Activated T-helper 1 cell treated with anti-CD3 and anti-CD28 coated beads, Interleukin-12 subunit alpha, Interleukin-12 subunit beta, Interleukin-2, Interleukin-4 antibody, amounts not matched to agents 30 ng/mL and 10 ng/mL and 1 ng/mL, durations not matched to agents 14 hours and 24 hours and 36 hours (primary cell): ENCODE measurements around the gene ERP27. TPM values are rescaled to one million over a fixed set of nuclear protein-coding genes. Genes with fewer than 3 reads are reported as not detected.

Experiments
- DNase-seq: peaks from one replicate; pipeline ENCODE4 v3.0.0; 2021; ENCODE audit warnings: low spot score
- H3K27ac Mint-ChIP-seq: one replicate; pipeline ENCODE4 v1.8.0; 2021; ENCODE audit warnings: mild to moderate bottlenecking, mixed read lengths
- H3K27me3 Mint-ChIP-seq: one replicate; pipeline ENCODE4 v1.8.0; 2022; ENCODE audit warnings: mild to moderate bottlenecking, moderate library complexity, mixed read lengths; ENCODE audit not compliant: insufficient read depth
- H3K36me3 Mint-ChIP-seq: one replicate; pipeline ENCODE4 v1.8.0; 2021; ENCODE audit warnings: low read depth, mixed read lengths
- H3K4me1 Mint-ChIP-seq: one replicate; pipeline ENCODE4 v1.8.0; 2021; ENCODE audit warnings: low read depth, mixed read lengths
- H3K4me3 Mint-ChIP-seq: one replicate; pipeline ENCODE4 v1.8.0; 2021; ENCODE audit warnings: mild to moderate bottlenecking, moderate library complexity, mixed read lengths
- H3K9me3 Mint-ChIP-seq: one replicate; pipeline ENCODE4 v1.8.0; 2021; ENCODE audit warnings: mixed read lengths
- intact Hi-C: fragments of 100-400 bp; cut with micrococcal nuclease; formaldehyde crosslinking; loops from one replicate; pipeline ENCODE4 v1.15.1; 2024
- total RNA-seq: library from RNA; stranded (reverse); gene quantifications from 2 replicates; pipeline ENCODE4 v1.2.3, GENCODE V29; 2022

ERP27 gene
- total RNA-seq, 1 donor from 2014 or later = 2.2 TPM

DNA sequence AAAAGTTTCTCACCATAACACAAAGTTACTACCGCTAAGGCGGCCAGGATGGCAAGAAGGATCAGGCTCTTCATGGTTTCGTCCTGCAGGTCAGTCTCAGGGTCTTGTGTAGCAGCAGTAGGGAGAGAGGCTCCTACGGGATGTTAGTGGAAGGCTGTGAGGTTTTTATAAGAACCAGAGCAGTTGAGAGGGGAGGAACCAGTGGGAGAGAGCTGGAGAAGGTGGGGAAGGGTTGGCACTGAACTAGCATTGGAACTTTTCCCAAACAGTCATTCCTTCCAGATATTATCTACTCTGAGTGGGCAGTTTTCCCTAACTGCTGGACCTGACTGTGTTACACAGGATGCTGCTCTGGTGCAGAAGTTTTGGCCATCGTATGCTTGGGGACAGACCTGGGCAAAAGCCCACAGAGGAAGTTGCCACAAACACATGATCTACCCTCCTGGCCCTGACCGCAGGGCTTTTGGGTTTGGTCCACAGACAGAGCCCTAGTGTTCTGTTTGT is 52.6 kb downstream of the ERP27 start, which contains the start of gene MGP:
Gene MGP (minus strand): TSS at position 137 of the 504 bp plus-strand sequence. CDS start 63 bp downstream, at position 74.
- Mint-ChIP-seq H3K4me1 (peaks cover 18% of the 10 kb centered on the region), H3K27me3 (peaks cover 18% of the 10 kb centered on the region), H3K4me3 (no peak within 1 kb of the TSS), H3K9me3 (peaks cover 2% of the 10 kb centered on the region), H3K36me3 (no peaks in the 10 kb centered on the region), H3K27ac (no peak within 1 kb of the TSS)
- intact Hi-C loops = loop anchor here (2.0 kb wide), 1 partner anchor 25 kb away; no protein-coding TSS in a partner anchor
- DNase-seq = no peak

DNA sequence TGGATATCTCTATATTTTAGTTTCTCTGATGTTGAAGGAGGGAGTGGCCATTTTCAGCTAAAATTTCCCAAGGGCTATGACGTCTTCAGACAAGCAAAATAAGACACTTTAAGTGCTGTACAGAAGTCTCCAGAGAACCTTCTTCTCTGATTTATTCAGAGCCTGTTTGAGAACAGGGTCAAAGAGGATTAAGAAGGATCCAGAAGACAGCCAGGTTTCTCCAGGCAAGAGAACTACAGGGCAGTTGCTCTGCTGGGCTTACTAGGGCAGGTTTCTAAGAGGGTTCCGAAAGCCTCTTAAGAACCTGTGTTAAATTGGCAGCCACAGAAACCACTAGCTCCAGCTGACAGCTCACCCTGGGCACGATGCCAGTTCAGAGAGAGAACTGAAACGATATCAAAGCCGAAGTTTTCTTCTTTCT is 53.9 kb downstream of the ERP27 start:
- peaks cover 14% of the 10 kb centered on the region for H3K9me3 Mint-ChIP-seq
- intact Hi-C loops = loop anchor here (2.0 kb wide), 1 partner anchor 26 kb away; no protein-coding TSS in a partner anchor
- H3K27me3 Mint-ChIP-seq = peaks cover 20% of the 10 kb centered on the region
- H3K27ac Mint-ChIP-seq = no peak overlapping the region
- H3K4me3 Mint-ChIP-seq = no peak overlapping the region
- H3K36me3 Mint-ChIP-seq = no peaks in the 10 kb centered on the region
- peaks cover 23% of the 10 kb centered on the region for H3K4me1 Mint-ChIP-seq
- peak; percentile 9 for DNase-seq

- Mint-ChIP-seq H3K27me3 (peaks cover 19% of the 10 kb centered on the region), H3K4me3 (no peak overlapping the region), H3K27ac (no peak overlapping the region), H3K36me3 (no peaks in the 10 kb centered on the region), H3K4me1 (peaks cover 23% of the 10 kb centered on the region), H3K9me3 (peaks cover 16% of the 10 kb centered on the region)
- DNase-seq = no peak
- intact Hi-C loops = loop anchor here (2.0 kb wide), 1 partner anchor 27 kb away; no protein-coding TSS in a partner anchor
These were observed 54.7 kb downstream of the ERP27 start for GRCh38 chr12:14883686-14884085.

DNA sequence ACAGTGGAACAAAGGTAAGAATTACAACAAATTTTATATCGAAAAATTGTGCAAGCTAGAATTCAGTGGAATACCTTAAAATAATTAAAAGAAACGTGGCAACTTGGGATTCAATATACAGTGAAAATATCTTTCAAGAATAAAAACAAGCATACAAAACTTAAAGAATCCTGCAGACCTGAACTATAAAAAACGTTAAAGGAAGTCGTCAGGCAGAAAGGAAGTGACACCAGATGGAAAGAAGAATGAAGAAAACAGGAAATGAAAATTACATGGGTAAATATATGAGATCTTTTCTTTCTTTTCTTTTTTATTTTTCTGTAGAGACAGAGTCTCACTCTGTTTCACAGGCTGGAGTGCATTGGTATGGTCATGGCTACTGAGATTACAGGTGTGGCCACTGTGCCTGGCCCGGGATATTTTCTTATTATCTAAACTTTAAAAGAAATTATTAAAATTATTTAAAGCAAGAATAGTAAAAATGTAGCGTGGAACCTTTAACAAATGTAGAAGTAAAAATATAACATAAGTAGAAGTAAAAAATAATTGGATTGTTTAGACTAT is 57.4 kb downstream of the ERP27 start:
- intact Hi-C loops = no loop called here
- peaks cover 1% of the 10 kb centered on the region for H3K36me3 Mint-ChIP-seq
- H3K9me3 Mint-ChIP-seq = peaks cover 19% of the 10 kb centered on the region
- no peak for DNase-seq
- peaks cover 8% of the 10 kb centered on the region for H3K27me3 Mint-ChIP-seq
- H3K27ac Mint-ChIP-seq = no peak overlapping the region
- H3K4me3 Mint-ChIP-seq = no peak overlapping the region
- peaks cover 23% of the 10 kb centered on the region for H3K4me1 Mint-ChIP-seq

GRCh38 chr12:14879222-14879933 is 59.0 kb downstream of the ERP27 start:
- Mint-ChIP-seq H3K27me3 (peaks cover 3% of the 10 kb centered on the region), H3K9me3 (peaks cover 19% of the 10 kb centered on the region), H3K4me3 (no peak overlapping the region), H3K27ac (no peak overlapping the region), H3K36me3 (peaks cover 1% of the 10 kb centered on the region), H3K4me1 (peaks cover 13% of the 10 kb centered on the region)
- DNase-seq = no peak
- intact Hi-C loops = no loop called here

DNA sequence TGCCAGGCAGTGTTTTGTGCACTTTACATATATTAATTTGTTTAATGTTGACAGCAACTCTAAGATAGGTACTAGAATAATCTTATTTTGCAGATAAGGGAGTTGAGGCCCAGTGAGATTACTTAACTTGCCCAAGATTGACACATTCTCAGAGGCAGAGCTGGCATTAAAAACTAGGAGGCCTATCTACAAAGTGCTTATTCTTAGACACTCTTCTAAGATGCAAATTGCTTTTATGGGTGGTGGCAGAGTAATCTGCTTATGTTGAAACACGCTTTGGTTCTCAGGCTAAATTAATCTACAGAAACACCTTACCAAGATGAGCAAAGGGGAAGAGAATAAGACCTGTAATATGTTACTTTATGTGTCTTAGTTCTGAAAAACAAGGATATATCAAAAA is 59.8 kb downstream of the ERP27 start:
- H3K27ac Mint-ChIP-seq = no peak overlapping the region
- DNase-seq = no peak
- H3K4me1 Mint-ChIP-seq = peaks cover 10% of the 10 kb centered on the region
- H3K9me3 Mint-ChIP-seq = peaks cover 19% of the 10 kb centered on the region
- peaks cover 1% of the 10 kb centered on the region for H3K36me3 Mint-ChIP-seq
- H3K27me3 Mint-ChIP-seq = peaks cover 3% of the 10 kb centered on the region
- intact Hi-C loops = no loop called here
- H3K4me3 Mint-ChIP-seq = no peak overlapping the region

DNA sequence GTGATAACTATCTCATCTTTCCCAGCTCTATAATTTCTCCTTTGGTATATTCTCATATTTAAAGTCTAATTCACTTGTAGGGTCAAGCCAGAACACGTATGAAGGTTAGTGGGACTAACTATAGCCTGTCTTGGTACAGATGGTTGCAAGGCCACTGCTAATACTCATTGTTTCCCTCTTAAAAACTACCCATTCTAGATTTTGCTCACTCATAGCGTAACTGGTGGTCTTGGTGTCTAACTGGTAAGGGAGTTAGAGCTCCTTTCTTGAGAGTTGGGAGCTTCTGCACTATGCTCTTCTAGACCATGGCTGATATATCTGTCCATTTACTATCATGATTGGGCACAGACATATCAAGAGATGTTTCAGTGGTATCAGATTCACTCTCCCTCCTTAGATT is 61.5 kb downstream of the ERP27 start:
- no peak overlapping the region for H3K27ac Mint-ChIP-seq
- no peak for DNase-seq
- intact Hi-C loops = no loop called here
- peaks cover 10% of the 10 kb centered on the region for H3K4me1 Mint-ChIP-seq
- H3K36me3 Mint-ChIP-seq = peaks cover 1% of the 10 kb centered on the region
- H3K27me3 Mint-ChIP-seq = peaks cover 3% of the 10 kb centered on the region
- no peak overlapping the region for H3K4me3 Mint-ChIP-seq
- H3K9me3 Mint-ChIP-seq = peaks cover 19% of the 10 kb centered on the region

DNA sequence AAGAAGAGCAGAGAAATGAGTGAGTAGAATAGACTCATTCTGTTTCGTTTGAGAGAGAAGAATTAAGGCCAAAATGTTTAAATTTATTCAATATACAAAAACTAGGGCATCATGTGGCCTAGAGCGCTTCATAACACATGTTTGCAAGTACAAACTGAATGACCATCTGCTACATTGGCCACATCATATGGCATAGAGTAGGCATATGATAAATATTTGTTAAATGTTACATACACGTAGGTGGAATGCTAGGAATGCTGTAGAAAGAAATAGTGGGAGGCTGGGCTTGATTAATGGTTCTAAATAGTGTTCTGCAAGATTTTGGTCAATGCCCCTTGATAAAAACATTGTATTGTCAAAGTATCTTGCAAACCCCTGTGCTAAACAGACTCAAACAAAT is 63.5 kb downstream of the ERP27 start:
- H3K36me3 Mint-ChIP-seq = peaks cover 1% of the 10 kb centered on the region
- no peak overlapping the region for H3K27ac Mint-ChIP-seq
- no peak for DNase-seq
- peaks cover 3% of the 10 kb centered on the region for H3K27me3 Mint-ChIP-seq
- H3K4me1 Mint-ChIP-seq = no peaks in the 10 kb centered on the region
- intact Hi-C loops = no loop called here
- H3K9me3 Mint-ChIP-seq = peaks cover 8% of the 10 kb centered on the region
- H3K4me3 Mint-ChIP-seq = no peak overlapping the region

DNA sequence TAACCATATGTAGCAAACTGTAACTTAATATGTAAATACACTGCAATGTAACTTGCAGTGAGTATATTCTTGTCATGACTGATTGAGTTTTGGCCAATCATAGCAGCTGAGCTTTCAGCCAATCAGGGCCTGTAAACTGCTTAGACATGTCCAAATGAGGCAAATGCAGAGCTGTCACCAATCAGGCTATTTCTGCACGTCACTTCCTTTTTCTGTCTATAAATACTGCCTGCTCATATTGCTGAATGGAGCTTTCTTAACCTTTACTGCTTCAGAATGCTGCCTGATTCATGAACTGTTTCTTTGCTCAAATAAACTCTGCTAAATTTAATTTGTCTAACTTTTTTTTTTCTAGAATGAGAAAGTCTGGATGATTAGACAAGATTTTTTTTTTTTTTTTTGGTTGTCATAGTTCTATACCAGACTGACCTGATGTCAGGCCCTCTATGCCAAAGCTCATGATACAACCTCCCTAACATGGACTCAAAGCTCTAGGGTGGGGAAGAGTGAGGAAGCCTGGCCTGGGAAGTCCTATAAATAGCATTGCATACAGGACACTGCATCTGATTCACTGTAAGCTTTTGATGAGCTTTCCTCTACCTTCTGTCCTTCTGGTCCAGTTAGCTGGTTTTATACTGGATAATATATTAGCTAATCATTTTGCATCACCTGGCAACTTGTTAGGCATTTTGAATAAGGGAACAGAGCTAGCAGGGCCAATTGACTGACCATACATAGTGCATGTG is 64.7 kb downstream of the ERP27 start:
- Mint-ChIP-seq H3K4me1 (no peaks in the 10 kb centered on the region), H3K27ac (no peak overlapping the region), H3K36me3 (peaks cover 1% of the 10 kb centered on the region), H3K9me3 (peaks cover 2% of the 10 kb centered on the region), H3K4me3 (no peak overlapping the region), H3K27me3 (no peaks in the 10 kb centered on the region)
- intact Hi-C loops = no loop called here
- no peak for DNase-seq

- H3K36me3 Mint-ChIP-seq = no peaks in the 10 kb centered on the region
- H3K9me3 Mint-ChIP-seq = peaks cover 4% of the 10 kb centered on the region
- H3K27me3 Mint-ChIP-seq = no peaks in the 10 kb centered on the region
- H3K4me3 Mint-ChIP-seq = no peak overlapping the region
- no peaks in the 10 kb centered on the region for H3K4me1 Mint-ChIP-seq
- no peak for DNase-seq
- no peak overlapping the region for H3K27ac Mint-ChIP-seq
- intact Hi-C loops = no loop called here
These were observed 66.5 kb downstream of the ERP27 start for GRCh38 chr12:14871886-14872285.

DNA sequence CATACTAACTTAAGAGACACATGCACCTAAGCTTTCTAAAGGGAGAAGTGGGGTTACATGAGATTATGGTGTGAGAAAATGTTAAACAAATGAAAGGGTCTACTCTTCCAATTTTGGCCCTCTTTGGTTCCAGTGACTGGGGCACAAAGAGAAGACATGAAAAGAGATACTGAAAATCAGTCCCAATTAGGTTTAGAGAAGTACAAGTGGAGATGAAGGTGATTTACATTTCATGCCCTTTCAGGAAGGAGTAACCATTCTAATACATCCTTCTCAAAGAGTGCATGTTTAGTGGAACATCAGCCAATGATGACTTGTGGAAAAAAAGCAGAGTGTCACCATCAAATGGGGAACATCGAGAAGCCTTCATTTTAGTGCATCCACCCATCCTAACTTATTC is 67.1 kb downstream of the ERP27 start:
- H3K27me3 Mint-ChIP-seq = no peaks in the 10 kb centered on the region

DNA sequence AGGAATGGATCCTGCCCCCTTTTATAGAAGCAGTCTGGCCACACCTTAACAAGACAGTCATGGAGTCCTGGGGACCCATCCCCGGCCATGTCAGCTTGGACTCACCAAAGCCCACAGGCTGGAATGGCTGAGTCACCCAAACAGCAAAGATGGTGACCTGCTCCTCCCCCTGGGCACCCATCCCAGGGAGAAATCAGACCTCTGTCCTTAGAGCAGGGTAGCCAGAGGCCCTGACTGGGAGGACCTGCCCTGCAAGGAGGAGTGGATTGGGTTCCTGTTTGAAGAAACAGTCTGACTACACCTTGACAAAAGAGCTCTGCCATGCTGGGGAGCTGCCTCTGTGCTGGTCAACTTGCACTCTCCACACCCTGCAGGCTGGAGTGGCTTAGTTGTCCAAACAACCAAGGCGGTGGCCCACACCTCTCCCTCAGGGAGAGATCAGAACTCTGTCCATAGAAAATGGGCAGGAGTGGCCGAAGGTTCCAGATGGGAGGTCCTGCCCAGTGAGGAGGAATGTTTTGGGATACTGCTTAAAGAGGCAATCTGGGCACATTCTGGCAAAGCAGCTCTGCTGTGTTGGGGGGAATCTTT is 69.3 kb downstream of the ERP27 start:
- Mint-ChIP-seq H3K27ac (no peak overlapping the region), H3K9me3 (peaks cover 4% of the 10 kb centered on the region), H3K27me3 (no peaks in the 10 kb centered on the region), H3K36me3 (no peaks in the 10 kb centered on the region), H3K4me3 (no peak overlapping the region), H3K4me1 (no peaks in the 10 kb centered on the region)
- intact Hi-C loops = no loop called here
- DNase-seq = no peak

More for the DNA sequence above, 67.1 kb downstream of the ERP27 start:
- H3K36me3 Mint-ChIP-seq = no peaks in the 10 kb centered on the region
- peaks cover 4% of the 10 kb centered on the region for H3K9me3 Mint-ChIP-seq
- H3K4me1 Mint-ChIP-seq = no peaks in the 10 kb centered on the region
- intact Hi-C loops = no loop called here
- no peak for DNase-seq
- no peak overlapping the region for H3K27ac Mint-ChIP-seq
- no peak overlapping the region for H3K4me3 Mint-ChIP-seq
